Left ventricle myocardium inferior (tissue), 1 donor: Measurements from ENCODE around the gene ANKRD13D. TPM values are rescaled to one million over a fixed set of nuclear protein-coding genes. Genes with fewer than 3 reads are reported as not detected.

Experiments used
- DNase-seq: peaks from one replicate; pipeline ENCODE4 v3.0.0-alpha.2; 2020
- H3K27ac ChIP-seq: fragments of 200-600 bp; replicated peaks from 2 replicates; pipeline ENCODE4 v1.8.0; 2021
- H3K27me3 ChIP-seq: fragments of 200-600 bp; 2 replicates; pipeline ENCODE4 v1.8.0; 2021; ENCODE audit warnings: low read depth
- H3K36me3 ChIP-seq: fragments of 200-600 bp; 2 replicates; pipeline ENCODE4 v1.8.0; 2021
- H3K4me1 ChIP-seq: fragments of 200-600 bp; 2 replicates; pipeline ENCODE4 v1.8.0; 2021
- H3K4me3 ChIP-seq: fragments of 200-600 bp; 2 replicates; pipeline ENCODE4 v1.8.0; 2021; ENCODE audit warnings: mild to moderate bottlenecking, moderate library complexity
- H3K9me3 ChIP-seq: fragments of 200-600 bp; replicated peaks from 2 replicates; pipeline ENCODE4 v1.8.0; 2021
- intact Hi-C: fragments of 100-400 bp; cut with micrococcal nuclease; formaldehyde crosslinking; loops from one replicate; pipeline ENCODE4 v1.11.0; 2022
- total RNA-seq: library from RNA; stranded (reverse); fragmentation: NEBNext Ultra II Directional; extraction: Animal tissue kit (Norgen Biotek cat#: 25700); gene quantifications from one replicate; pipeline ENCODE4 v1.2.1, GENCODE V29; 2021
- TF ChIP-seq, protein P1 (sequence below): fragments of 200-600 bp; IDR thresholded peaks from 2 replicates; pipeline ENCODE4 v1.8.0; 2021; ENCODE audit warnings: antibody characterized with exemption, mild to moderate bottlenecking, borderline replicate concordance
- donor health status: DM: no; HTN: yes; CAD: no; lungs with severe emphysema.

The ANKRD13D gene
- total RNA-seq, 1 donor from 2014 or later = 11.8 TPM

DNA sequence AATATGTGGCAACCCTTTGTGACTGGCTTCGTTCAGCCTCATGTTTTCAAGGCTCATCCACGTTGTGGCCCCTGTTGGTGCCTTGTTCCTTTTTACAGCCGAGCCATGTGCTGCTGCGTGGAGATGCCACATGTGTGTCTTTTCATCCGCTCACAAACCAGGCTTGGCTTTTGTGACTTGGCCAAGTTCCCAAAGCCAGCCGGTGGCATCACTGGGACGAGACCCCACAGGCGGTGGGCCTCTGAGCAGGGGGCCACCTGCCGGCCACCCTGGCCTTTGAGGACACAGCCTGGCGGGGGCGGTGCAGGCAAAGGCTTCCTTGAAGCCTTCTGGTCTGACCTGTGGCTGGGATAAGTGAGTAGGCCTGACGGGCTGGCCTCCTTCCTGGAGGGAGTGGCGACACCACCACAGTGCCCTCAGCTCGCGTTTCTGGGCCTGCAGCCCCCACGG lies 12.3 kb upstream of the ANKRD13D start:
- TF ChIP-seq, protein P1, sequence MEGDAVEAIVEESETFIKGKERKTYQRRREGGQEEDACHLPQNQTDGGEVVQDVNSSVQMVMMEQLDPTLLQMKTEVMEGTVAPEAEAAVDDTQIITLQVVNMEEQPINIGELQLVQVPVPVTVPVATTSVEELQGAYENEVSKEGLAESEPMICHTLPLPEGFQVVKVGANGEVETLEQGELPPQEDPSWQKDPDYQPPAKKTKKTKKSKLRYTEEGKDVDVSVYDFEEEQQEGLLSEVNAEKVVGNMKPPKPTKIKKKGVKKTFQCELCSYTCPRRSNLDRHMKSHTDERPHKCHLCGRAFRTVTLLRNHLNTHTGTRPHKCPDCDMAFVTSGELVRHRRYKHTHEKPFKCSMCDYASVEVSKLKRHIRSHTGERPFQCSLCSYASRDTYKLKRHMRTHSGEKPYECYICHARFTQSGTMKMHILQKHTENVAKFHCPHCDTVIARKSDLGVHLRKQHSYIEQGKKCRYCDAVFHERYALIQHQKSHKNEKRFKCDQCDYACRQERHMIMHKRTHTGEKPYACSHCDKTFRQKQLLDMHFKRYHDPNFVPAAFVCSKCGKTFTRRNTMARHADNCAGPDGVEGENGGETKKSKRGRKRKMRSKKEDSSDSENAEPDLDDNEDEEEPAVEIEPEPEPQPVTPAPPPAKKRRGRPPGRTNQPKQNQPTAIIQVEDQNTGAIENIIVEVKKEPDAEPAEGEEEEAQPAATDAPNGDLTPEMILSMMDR = peak; percentile 36
- no peaks in the 10 kb centered on the region for H3K9me3 ChIP-seq
- no peaks in the 10 kb centered on the region for H3K27me3 ChIP-seq
- H3K27ac ChIP-seq = peak overlapping the region; percentile 94
- intact Hi-C loops = no loop called here
- no peak for DNase-seq
- peak overlapping the region; percentile 61 for H3K4me3 ChIP-seq
- peaks cover 36% of the 10 kb centered on the region for H3K36me3 ChIP-seq
- peaks cover 94% of the 10 kb centered on the region for H3K4me1 ChIP-seq

DNA sequence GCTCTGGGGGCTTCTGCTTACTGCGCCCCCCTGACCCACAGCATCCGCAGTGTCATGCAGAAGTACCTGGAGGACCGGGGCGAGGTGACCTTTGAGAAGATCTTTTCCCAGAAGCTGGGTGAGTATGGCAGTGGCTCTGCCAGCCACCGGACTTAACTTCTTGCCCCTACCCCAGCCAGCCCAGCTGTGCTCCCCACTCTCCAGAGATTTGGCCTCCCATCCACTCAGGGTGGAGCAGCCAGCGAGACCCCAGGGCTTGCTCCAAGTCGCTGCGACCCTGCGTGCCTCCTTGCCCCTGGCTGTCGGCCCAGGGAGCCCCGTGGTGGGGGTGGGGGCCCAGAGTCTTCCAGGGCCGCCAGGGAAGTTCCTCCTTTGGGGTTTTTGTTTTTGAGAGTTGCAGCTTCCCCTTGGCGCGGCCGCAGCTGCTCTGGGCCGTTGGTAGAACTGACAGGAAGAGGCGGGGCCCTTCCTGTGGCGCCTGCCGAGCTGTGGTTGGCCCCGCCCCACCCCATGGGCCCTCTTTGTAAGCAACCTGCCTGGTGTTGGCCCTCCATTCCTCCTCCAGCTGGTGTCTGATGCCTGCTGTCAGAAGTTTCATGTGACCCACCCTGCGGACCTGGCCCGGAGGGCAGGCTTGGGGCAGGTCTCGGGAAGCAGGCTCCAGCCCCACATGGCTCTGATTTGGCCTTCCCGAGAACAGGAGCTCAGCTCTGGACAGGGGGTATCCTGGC lies 11.7 kb upstream of the ANKRD13D start:
- DNase-seq = peak; percentile 93
- peak overlapping the region; percentile 94 for H3K27ac ChIP-seq
- intact Hi-C loops = no loop called here
- no peaks in the 10 kb centered on the region for H3K27me3 ChIP-seq
- H3K4me3 ChIP-seq = peak overlapping the region; percentile 61
- H3K9me3 ChIP-seq = no peaks in the 10 kb centered on the region
- H3K36me3 ChIP-seq = peaks cover 42% of the 10 kb centered on the region
- peaks cover 88% of the 10 kb centered on the region for H3K4me1 ChIP-seq
- TF ChIP-seq, protein P1 = no peak

DNA sequence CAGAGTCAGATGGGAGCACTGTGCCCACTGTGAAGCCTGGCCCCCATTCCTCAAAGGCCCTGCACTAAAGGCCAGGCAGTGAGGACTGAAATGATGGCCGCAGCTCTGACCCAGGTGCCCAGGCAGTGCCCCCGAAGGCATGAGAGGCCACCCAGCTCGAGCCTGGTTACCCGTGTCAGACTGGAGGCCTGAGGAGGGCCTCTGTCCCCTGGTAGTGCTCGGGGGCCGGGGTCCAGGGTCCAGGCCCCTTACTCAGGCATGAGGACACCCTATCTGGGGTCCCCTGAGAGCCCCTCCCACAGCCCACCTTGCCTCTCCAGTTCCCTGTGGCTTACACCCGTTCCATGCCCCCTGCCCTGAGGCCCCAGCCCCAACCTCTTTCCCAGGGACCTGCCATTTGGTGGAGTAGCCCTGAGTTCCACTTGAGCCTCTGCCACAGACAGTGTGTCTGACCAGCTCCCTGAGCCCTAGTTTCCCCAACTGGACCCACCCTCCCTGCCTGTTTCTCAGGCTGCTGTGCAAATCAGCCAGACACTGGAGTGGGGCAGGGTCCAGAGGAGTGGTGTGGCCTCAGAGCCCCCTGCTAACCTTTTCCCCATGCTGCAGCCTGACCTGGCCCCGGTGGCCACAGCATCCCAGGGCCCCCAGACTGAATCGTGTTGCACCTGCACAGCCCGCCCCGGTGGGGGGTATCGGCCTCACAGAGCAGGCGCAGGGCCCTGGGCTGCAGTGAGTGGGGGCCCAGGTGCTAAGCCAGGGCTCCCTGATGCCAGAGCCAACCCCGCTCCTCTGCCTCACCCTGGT lies 10.8 kb upstream of the ANKRD13D start:
- H3K36me3 ChIP-seq = peaks cover 51% of the 10 kb centered on the region
- no peaks in the 10 kb centered on the region for H3K27me3 ChIP-seq
- TF ChIP-seq, protein P1 = no peak
- H3K27ac ChIP-seq = peak overlapping the region; percentile 94
- peak overlapping the region; percentile 61 for H3K4me3 ChIP-seq
- no peaks in the 10 kb centered on the region for H3K9me3 ChIP-seq
- H3K4me1 ChIP-seq = peaks cover 86% of the 10 kb centered on the region
- no peak for DNase-seq
- intact Hi-C loops = no loop called here

DNA sequence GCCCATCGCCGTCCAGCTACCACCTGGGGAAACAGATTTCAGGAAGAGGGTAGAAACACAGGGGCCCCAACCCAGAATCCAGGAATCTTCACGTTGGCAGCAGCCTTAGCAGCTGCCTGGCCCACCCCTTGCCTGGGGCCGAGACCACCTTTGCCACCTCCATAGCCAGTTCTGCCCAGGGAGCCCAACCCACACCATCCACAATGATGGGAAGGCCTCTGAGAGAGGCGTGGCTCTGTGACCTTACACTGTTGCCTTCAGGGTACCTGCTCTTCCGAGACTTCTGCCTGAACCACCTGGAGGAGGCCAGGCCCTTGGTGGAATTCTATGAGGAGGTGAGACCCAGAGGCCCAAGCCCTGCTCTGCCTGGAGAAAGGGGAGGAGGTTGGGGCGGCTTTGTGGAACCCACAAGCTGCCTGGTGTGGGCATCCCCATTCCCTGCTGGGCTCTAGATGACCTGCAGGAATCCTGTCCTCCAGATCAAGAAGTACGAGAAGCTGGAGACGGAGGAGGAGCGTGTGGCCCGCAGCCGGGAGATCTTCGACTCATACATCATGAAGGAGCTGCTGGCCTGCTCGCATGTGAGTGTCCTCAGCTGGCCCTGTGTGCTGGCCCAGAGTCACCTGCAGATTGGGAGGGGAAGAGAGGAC lies 10.0 kb upstream of the ANKRD13D start:
- Histone ChIP-seq H3K9me3 (no peaks in the 10 kb centered on the region), H3K4me3 (no peak overlapping the region), H3K4me1 (peaks cover 78% of the 10 kb centered on the region), H3K27ac (peak overlapping the region; percentile 94), H3K36me3 (peaks cover 58% of the 10 kb centered on the region), H3K27me3 (no peaks in the 10 kb centered on the region)
- DNase-seq = no peak
- TF ChIP-seq, protein P1 = no peak
- intact Hi-C loops = no loop called here

DNA sequence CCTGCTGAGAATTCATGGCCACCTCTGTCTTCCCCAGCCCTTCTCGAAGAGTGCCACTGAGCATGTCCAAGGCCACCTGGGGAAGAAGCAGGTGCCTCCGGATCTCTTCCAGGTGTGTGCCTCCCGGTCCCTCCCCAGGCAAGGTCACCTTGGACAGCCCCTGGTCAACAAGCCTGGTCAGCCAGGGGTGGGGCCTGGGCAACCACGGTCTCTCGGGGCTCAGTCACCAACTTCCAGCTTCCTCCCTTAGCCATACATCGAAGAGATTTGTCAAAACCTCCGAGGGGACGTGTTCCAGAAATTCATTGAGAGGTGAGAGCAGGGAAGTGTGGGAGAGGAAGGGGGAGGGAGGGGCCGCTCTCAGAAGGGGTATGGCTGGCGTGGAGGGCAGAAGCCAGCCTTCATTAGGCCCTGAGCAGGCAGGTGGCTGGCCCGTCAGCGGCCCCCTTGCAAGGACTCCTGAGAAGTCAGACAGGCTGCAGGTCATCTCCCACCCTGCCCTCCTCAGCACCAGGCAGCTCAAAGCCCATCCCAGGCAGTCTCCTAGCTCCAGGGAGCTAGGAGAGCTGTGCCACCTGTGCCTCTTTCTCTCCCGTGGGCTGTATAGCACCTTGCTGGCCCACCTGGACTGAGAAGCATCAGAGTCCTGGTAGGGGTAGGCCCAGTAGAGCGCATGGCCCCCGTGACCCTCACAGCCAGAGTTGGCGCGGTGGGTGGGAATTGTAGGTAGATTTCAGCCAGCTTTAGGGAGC lies 9.3 kb upstream of the ANKRD13D start:
- H3K27ac ChIP-seq = peak overlapping the region; percentile 94
- no peak for DNase-seq
- H3K27me3 ChIP-seq = no peaks in the 10 kb centered on the region
- H3K9me3 ChIP-seq = no peaks in the 10 kb centered on the region
- TF ChIP-seq, protein P1 = no peak
- intact Hi-C loops = no loop called here
- H3K4me3 ChIP-seq = no peak overlapping the region
- H3K36me3 ChIP-seq = peaks cover 65% of the 10 kb centered on the region
- H3K4me1 ChIP-seq = peaks cover 71% of the 10 kb centered on the region
